ENCODE results near the gene GLS2.
"Not testable (repeated sequence)": the region's sequence is repeated elsewhere in the genome, so short reads cannot be mapped to it uniquely, and the experiment has no call there.

Gene GLS2

DNA sequence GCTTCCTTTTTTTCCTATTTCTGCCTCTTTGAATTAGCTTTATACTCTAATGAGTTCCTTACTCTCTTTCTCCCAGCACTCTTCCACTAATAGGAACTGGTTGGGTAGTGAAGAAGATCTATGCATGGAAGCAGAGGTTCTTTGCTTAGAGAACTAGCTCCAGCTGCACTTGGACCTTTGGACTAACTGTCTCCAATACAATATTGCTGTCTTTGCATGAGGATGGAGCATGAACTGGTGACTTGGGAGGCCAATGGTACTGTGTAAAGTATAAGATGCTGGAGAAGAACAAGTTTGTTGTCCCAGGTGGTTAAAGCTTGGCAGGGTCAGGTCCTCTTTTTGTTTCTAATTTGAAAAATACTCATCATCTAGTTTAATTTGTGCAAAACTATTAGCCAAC lies 2.4 kb upstream of the GLS2 start:
- no peak for DNase-seq

DNA sequence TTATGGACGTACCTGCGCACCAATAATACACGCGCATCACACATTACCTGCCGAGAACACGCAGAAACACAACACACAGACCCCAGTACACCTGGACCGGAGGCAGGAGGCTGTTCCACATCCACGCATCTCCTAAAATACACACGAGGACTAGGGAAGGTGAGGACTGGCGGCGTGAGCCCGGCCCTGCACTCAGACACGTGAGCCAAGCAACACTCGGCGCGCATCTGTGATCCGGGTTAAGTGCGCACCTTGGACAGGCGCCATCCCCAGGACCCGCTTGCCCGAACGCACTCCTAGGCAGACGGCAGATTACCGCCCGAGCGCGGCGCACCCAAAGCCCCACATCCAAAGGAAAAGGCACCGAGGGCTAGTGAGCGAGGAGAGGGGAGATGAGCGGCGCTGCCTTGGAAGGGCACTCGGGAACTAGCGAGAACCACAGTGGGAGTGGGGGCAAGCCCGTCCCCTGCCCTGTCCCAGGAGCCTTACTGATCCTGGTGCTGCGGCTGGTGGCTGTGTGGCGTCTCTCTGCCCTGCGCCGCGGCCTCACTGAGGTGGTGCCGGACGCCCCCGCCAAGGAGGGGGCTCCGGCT lies 417 bp downstream of the GLS2 start:
- DNase-seq, result no peak

DNA sequence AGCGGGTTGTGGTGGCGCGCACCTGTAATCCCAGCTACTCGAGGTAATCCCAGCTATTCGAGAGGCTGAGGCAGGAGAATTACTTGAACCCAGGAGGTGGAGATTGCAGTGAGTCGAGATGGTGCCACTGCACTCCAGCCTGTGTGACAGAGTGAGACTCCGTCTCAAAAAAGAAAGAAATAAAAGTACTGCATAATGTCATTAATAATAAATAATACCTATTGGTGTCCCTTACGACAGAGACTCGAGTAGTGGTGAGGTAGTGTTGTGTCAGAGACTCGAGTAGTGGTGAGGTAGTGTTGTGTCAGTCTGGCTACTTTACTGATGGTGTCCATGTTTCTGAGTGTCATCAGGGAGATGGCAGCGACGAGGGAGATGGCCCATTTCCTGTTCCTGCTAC lies 1.3 kb downstream of the GLS2 start:
- no peak for DNase-seq

DNA sequence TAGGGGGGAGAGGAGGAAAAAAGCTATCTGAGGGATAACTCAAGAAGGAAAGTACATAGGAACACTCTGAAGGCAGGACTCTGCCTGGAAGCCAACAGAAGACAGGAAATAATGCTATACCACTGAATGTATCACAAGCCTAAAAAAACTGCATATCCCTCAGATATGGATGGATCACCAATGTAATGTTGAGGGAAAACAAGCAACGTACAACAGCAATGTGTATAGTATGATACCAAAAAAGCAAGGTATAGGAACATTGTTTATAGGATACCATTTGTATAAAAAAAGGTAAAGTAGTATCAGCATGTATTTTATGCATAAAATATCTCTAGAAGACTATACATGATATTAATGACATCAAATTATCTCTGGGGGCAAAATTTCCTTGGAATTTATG lies 3.4 kb downstream of the GLS2 start:
- DNase-seq, result no peak

DNA sequence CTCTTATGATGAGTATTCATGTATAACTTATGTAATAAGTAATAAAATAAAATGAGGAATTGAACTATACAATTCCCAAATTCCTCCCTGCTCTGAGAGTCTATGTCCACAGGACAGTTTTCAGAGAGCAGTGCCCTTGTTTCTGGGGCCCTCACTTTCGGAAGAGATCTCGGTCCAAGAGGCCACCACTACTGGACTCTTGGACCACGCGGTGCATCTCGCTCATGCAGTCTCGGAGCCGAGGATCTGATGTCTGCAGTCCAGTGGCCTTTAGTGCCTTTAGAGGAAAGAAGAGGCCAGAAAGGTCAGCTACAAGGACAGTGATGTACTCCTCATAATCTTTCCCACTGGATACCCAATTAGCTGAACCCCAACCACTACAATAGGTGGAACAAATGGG lies 8.3 kb downstream of the GLS2 start:
- no peak for DNase-seq

DNA sequence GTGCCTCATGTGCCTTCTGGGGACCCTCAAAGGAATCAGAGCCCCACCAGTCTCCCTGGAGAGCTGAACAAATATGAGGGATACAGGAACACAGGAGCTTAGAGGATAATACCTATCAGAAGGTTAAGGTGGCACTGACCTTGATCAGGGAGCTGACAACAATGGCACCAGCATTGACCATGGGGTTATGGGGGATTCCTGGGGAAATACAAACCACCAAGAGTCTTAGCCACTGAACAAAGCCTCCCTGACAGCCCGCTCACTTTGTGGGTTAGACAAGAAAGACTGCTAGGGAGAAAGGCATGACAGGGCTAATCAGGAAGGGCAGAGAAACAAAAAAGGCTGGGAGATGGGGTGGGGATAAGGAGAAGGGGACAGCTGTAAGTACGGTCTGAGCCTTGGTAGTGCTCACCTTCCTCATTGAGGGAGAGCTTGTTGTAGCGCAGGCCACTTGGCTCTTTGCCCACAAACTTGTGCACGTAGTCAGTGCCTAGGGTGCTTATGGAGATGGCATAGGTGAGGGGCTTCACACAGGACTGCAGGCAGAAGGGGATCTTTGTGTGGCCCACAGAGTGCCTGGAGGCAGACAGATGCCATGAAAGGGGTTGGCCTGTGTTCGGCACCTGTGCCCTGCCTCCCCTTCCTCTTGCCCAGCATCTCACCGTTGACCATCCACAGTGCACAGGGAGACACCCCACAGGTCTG lies 10.3 kb downstream of the GLS2 start:
- no peak for DNase-seq

DNA sequence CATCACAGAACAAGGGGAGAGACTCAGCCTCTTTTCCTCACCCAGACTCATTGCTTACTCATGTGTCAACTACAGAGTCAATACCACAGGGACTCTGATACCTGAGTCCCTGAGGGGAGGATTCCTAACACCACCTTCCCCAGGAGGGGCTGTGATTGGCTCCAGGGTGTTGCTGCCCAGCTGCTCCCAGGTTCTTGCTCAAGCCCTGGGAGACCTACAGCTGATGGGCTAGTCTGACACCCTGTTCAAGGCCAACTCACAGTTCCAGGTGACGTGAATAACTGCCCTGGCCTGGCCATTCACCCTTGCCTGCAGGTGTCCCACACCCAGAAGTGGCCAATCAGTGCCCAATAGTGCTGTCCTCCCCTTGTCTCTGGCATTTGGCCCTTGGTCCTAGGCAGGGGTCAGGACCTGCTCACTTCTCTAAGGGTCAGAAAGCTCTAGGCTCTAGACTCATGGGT lies 11.0 kb downstream of the GLS2 start:
- no peak for DNase-seq

DNA sequence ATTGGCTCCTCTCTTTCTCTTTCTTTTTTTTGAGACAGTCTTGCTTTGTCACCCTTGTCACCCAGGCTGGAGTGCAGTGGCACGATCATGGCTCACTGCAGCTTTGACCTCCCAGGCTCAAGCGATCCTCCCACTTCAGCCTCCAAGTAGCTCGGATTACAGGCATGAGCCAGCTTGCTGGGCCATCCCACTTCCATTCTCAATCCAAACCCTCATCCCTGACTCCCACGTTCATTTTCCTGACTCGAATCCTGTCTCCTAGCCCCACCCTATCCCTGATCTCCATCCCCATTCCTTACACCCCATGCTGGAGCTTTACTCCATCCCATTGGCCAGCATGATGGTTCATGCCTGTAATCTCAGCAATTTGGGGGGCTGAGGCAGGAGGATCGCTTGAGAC lies 11.8 kb downstream of the GLS2 start:
- no peak for DNase-seq

DNA sequence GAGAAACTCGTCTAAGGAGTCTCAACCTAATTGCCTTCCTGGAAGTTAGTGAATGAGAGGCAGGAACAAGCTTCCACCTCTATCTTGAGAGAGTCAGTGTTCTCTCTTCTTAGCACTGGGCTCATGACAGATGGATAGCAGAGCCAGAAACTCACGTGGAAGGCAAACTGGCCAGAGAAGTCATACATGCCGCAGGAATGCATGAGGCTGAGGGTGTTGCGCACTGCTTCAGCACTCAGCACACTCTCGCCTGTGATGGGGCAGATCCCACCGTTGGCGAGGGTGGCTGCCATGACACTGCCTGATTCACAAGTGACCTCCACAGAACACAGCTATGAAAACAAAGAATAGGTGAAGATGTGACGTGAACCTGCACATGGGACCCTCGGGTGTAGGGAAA lies 13.6 kb downstream of the GLS2 start:
- DNase-seq, result no peak

DNA sequence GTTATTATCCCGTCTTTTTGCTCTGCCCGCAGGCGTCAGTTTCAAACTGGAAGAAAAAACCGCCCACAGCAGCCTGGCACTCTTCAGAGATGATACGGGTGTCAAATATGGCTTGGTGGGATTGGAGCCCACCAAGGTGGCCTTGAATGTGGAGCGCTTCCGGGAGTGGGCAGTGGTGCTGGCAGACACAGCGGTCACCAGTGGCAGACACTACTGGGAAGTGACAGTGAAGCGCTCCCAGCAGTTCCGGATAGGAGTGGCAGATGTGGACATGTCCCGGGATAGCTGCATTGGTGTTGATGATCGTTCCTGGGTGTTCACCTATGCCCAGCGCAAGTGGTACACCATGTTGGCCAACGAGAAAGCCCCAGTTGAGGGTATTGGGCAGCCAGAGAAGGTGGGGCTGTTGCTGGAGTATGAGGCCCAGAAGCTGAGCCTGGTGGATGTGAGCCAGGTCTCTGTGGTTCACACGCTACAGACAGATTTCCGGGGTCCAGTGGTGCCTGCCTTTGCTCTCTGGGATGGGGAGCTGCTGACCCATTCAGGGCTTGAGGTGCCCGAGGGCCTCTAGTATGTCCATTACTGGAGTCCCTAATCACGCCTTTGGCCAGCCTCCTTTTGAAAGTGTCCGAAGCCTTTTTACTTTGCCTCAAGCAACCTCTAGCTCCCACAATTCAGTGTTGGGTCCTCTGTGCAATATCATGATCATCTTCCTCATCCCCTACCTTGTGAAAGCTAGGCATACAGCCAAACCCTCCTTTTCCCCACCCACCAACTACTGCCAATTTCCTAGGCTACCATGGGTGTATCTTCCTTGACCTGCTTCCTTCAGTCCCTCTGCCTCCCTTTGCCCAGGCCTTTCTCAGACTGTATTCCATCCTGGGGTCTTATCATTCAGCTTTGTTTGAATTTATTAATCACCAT lies 18.7 kb downstream of the GLS2 start:
- no peak for DNase-seq

DNA sequence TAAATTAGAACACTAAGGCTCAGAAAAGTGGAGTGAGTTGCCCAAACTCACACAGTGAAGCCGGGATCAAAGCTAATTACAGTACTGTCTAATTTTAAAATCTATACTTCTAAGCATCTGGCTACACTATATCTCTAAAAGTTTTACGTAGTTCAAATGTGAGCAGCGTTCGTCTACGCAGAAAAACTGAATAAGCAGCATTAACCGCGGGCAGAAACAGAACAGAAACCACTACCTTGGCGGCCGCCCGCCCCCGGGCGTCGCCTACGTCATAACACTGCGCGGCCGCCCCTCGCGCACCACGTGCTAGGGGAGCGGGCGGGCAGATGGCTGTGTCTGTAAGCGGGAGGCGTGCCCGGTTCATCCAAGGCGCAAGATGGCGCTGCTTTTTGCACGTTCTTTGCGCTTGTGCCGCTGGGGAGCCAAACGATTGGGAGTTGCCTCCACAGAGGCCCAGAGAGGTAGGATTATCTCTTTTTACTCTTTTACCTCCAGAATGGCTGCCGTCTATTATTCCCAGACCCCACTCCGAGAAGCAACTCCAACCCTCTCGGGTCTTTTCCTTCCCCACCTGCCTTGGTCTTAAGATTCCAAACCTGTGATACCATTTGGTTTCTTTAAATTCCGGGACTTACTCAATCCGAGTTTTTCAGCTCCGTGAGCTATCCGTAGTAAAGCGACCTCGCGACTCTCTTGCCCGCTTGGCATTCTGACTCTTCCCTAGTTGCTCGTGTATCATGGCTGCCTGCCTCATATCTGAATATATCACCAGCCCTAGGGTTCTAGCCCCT lies 19.6 kb downstream of the GLS2 start, which contains the start of gene SPRYD4:
Gene SPRYD4, plus strand, starts transcription at position 363 of the 791 bp plus-strand sequence. Its CDS starts 14 bp downstream, at position 377.
- no peak for DNase-seq

DNA sequence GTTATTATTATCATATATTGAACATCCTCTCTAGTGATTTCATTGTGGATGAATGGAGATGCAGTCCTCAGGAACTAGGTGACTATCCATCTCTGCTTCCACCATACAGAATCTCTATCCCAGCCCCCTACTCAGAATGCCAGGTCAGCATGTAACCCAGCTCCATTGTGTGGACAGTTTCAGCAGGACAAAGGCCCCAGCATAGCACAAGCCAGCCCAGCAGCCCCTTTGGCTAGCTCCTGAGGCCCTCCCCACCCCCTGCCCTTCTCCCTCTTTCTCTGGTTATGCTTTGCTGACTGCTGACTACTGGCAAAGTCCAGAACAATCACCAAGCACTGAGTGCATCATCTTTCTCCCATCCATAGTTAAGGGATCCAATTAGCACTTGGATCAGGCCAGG lies 25.4 kb downstream of the GLS2 start:
- DNase-seq, result no peak

DNA sequence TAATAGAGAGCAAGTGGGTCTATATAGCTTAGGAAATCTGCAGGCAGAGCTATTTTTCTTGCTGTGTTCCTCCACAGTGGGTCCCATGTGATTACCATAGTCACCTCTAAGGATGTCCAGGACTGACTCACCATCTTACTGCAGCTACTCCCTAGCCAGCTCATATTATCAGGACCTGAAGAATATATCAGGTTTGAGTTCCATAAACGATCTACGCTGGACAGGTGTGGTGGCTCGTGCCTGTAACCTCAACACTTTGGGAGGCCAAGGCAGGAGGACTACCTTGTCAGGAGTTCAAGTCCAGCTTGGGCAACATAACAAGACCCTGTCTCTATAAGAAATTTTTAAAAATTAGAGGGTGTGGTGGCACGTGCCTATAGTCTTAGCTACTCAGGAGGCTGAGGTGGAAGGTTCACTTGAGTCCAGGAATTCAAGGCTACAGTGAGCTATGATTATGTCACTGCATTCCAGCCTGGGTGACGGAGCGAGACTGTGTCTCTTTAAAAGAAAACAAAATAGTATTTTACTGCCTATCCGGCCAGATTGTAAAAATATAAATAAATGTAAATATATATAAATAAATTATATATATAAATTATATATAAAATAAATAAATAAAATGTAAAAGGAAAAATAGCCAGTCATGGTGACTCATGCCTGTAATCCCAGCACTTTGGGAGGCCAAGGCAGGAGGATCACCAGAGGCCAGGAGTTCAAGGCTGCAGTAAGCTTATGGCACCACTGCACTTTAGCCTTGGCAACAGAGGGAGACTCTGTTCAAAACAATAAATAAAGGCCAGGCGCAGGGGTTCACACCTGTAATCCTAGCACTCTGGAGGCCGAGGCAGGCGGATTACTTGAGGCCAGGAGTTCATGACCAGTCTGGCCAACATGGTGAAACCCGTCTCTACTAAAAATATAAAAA lies 26.5 kb downstream of the GLS2 start:
- DNase-seq, result no peak

DNA sequence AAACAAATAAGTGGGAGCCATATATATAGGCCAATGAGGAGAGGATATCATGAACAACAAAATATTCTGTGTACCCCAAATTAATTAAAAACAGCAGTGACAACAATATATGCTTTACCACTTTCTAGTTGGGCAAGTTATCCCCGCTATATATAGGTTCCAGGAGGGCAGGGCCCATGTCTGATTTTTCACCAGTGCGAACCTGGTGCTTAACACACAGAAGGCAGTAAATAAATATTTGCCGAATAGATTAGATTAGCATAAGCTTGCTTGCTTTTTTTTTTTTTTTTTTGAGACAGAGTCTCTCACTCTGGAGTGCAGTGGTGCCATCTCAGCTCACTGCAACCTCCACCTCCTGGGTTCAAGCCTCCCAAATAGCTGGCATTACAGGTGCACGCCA lies 30.1 kb downstream of the GLS2 start:
- DNase-seq, result no peak

DNA sequence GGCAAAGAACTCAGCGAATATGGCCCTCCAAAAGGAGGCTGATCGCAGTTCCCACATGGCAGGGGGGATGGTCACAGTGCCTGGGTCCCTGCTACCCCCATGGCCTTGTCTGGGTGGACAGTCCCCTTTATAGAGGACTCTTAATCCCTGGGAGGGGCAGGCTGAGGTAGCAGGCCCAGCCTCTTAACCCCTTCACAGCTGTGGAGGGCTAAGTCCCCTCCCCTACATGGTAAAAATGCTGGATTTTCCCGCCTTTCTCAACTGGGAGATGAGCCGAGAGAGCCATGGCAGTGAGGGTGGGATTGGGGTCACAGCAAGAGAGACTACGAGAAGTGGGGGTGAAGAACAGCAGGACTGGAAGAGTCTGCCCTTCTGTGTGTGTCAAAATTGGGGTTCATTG lies 33.4 kb downstream of the GLS2 start, which contains the start of gene MIP:
Gene MIP, minus strand, starts transcription at position 101 of the 400 bp plus-strand sequence. Its CDS starts 44 bp downstream, at position 57.
- no peak for DNase-seq

DNA sequence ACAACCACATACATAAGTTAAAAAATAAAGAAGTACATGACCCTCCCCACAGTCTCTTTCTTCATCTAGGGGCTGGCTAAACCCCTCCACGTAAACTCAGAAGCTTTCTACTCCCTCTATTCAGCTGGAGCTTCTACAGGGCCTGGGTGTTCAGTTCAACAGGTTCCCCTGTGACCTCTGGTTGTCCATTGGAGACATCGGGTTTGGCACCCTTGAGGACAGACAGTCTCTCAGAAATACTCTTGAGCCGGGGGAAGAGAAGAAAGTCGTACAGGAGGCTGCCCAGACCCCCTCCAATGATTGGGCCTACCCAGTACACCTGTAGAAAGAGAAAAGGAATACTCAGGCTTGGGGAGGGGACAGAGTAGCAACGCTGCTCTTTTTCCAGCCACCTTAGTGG lies 36.8 kb downstream of the GLS2 start:
- no peak for DNase-seq

DNA sequence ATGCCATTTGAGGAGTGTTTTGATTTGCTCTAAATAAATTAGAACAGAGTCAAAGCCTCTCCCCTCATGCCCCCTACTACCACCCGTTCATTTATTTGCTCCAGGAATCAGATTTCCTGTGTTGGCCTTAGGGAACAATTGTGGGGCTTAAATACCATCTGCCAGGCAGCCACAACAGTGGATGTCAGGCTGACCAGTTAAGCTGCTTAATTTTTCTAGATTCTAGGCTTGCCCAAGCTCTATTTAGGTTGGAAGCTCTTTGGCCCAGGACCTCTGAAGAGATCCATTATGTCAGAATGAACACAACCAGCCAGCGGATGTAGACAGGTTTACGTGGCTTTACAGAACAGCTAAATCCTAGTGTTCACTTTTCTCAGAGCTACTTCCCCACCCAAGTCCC lies 37.7 kb downstream of the GLS2 start:
- no peak for DNase-seq

DNA sequence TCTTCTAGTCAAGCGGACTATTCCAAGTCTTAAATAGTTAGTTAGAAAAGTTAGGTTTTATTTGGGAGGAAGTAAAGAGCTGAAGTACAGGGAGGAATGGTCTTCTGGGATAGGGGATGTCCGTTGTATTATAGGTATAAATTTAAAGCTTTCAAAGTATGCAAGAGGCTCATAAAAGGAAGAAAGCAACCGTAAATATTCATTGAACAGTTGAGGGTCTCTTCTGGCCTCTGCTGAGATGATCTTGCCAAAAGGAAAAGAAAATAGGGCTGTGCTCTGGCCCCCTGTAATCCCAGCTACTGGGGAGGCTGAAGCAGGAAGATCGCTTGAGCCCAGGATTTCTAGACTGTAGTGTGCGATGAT lies 38.4 kb downstream of the GLS2 start:
- DNase-seq, result no peak

DNA sequence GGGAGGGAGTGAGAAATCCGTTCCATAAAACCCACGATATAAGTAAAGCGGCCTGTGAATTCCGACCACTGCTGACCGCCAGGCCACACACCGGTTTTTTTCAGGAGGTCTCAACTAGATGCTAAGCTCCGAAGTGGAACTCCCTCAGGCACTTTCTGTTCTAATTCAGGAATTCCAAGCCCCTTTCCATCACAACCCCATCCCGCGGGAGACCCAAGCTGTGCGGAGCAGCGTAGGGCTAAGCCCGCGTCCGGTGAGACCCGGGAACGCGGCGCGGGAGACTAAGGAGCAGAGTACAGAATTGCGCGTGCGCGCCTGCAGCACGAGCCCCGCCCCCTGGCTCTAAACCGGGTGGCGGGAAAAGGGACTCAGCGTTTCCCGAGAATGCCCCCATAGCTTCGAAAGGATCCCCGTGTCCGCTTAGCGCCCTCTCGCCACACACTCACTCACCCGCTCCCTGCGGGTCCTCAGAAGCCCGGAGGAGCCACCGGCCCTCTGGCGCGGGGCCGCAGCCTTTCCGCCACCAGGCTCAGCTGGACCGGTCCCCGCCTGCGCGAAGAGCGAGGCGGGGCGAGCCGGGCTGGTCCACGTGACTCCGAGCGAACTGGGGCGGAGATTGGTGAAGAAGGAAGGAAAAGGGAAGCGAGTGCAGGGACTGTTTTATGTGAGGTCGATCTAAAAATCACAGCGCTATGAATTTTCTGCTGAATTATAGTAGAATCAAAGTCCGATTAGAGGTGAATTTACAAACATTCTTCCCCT lies 38.9 kb downstream of the GLS2 start, which contains the start of gene TIMELESS:
Gene TIMELESS, minus strand, starts transcription at position 567 of the 762 bp plus-strand sequence. CDS start 15,256 bp downstream, outside the sequence.
- DNase-seq, result no peak

DNA sequence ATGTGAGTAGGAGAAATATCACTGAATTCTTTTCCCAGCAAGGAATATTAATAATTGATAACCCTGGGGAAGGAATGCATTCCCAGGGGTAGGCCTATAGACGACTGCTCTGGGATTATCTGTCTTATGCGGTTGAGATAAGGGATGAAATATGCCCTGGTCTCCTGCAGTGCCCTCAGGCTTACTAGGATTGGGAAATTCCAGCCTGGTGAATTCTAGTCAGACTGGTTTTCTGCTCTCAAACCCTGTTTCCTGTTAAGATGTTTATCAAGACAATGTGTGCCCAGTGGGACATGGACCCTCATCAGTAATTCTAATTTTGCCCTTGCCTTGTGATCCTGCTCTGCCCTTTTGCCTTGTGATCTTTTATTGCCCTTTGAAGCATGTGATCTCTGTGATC lies 44.8 kb downstream of the GLS2 start:
- not testable (repeated sequence) for DNase-seq

Measured in cortex of kidney (tissue), 1 donor.